ENCODE data around the gene DUSP28. TPM values are rescaled to one million over a fixed set of nuclear protein-coding genes. Genes with fewer than 3 reads are reported as not detected.

The DUSP28 gene
- total and polyA plus RNA-seq, 2 of the 13 experiments (the other 11 are each of a cell fraction or from before 2014, with no cell fraction given): 5.2 to 8.6 TPM

DNA sequence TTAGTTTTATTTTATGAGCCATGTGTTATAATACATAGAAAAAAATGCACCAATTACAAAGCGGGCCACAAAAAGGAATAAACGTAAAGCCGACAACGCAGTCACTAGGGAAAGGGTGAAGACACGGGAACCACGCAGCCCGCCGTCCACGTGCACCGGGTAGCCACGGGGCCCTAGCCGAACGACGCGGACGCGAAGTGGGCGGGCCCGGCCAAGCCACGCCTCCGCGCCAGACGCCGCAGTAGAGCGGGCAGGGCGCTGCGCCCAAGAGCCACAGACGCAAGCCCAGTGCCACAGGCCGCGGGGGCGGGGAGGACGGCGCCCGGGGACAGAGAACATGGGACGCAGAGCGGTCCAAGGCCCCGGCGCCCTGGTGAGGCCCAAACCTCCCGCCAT lies at the start of gene DUSP28 (continued):
- TF ChIP-seq SNAPC4 (CRISPR knock-in tag; IDR thresholded peaks at IDR 0.05): no peak; the same call in 1 of the 2 replicates
- peak; percentile 88 for TF ChIP-seq KDM2A (CRISPR knock-in tag; IDR thresholded peaks at IDR 0.05; ENCODE audit: borderline replicate concordance, low read depth)
- TF ChIP-seq CBX5 (CRISPR knock-in tag; IDR thresholded peaks at IDR 0.05; ENCODE audit: borderline replicate concordance): peak; percentile 66; the same call in 1 of the 2 replicates
- TF ChIP-seq BCL3 (CRISPR knock-in tag; IDR thresholded peaks at IDR 0.05): no peak; the same call in 1 of the 2 replicates
- peak; percentile 95 for TF ChIP-seq ZC3H13 (CRISPR knock-in tag; IDR thresholded peaks at IDR 0.05)
- peak; percentile 59 for TF ChIP-seq SKIL (CRISPR knock-in tag; IDR thresholded peaks at IDR 0.05; ENCODE audit: borderline replicate concordance)
- no peak for TF ChIP-seq MAFF (IDR thresholded peaks at IDR 0.05; ENCODE audit: low read depth, low read length)
- TF ChIP-seq ZKSCAN5 (CRISPR knock-in tag; IDR thresholded peaks at IDR 0.05): no peak
- TF ChIP-seq, protein P1, sequence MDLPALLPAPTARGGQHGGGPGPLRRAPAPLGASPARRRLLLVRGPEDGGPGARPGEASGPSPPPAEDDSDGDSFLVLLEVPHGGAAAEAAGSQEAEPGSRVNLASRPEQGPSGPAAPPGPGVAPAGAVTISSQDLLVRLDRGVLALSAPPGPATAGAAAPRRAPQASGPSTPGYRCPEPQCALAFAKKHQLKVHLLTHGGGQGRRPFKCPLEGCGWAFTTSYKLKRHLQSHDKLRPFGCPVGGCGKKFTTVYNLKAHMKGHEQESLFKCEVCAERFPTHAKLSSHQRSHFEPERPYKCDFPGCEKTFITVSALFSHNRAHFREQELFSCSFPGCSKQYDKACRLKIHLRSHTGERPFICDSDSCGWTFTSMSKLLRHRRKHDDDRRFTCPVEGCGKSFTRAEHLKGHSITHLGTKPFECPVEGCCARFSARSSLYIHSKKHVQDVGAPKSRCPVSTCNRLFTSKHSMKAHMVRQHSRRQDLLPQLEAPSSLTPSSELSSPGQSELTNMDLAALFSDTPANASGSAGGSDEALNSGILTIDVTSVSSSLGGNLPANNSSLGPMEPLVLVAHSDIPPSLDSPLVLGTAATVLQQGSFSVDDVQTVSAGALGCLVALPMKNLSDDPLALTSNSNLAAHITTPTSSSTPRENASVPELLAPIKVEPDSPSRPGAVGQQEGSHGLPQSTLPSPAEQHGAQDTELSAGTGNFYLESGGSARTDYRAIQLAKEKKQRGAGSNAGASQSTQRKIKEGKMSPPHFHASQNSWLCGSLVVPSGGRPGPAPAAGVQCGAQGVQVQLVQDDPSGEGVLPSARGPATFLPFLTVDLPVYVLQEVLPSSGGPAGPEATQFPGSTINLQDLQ (CRISPR knock-in tag; IDR thresholded peaks at IDR 0.05): no peak; the same call in 1 of the 2 replicates
- 0 out of 2 replicates have a peak, but pooled peaks have one; percentile 3 for TF ChIP-seq ZNF333 (CRISPR knock-in tag; IDR thresholded peaks at IDR 0.05; ENCODE audit: borderline replicate concordance)
- 0 out of 2 replicates have a peak, but pooled peaks have one; percentile 66 for TF ChIP-seq CENPT (CRISPR knock-in tag; IDR thresholded peaks at IDR 0.05; ENCODE audit: low read depth)
- TF ChIP-seq ZNF512B (CRISPR knock-in tag; IDR thresholded peaks at IDR 0.05; ENCODE audit: borderline replicate concordance): no peak
- TF ChIP-seq ZNF382 (CRISPR knock-in tag; IDR thresholded peaks at IDR 0.05; ENCODE audit: borderline replicate concordance): no peak
